ENCODE data around the gene ZNF761.

The ZNF761 gene

GRCh38 chr19:53506728-53507127 lies 74.9 kb downstream of the ZNF761 start:
- FAIRE-seq = no peak
- DNase-seq (ENCODE audit: low spot score) = no peak

Measured in urothelium cell line (cell line).